Lower lobe of right lung (tissue), 2 donors: ENCODE data around the gene FIGLA. TPM values are rescaled to one million over a fixed set of nuclear protein-coding genes. Genes with fewer than 3 reads are reported as not detected.

ENCODE experiments used
- ATAC-seq, 2 donors: fragments of 200-7000 bp; cut with Tn5 transposase; one replicate each; pipeline ENCODE4 v1.9.1; 2020 to 2022; ENCODE audit warnings: mild to moderate bottlenecking in 2 of 2, moderate library complexity in 2 of 2
- DNase-seq: peaks from one replicate; pipeline ENCODE4 v3.0.0-alpha.2; 2020
- H3K27ac ChIP-seq: fragments of 200-600 bp; one replicate; pipeline ENCODE4 v1.8.0; 2022
- H3K27me3 ChIP-seq: fragments of 200-600 bp; one replicate; pipeline ENCODE4 v1.8.0; 2022; ENCODE audit warnings: low read depth
- H3K36me3 ChIP-seq: fragments of 200-600 bp; one replicate; pipeline ENCODE4 v1.8.0; 2022; ENCODE audit warnings: mild to moderate bottlenecking
- H3K4me1 ChIP-seq: fragments of 200-600 bp; one replicate; pipeline ENCODE4 v1.8.0; 2022
- H3K4me3 ChIP-seq: fragments of 200-600 bp; one replicate; pipeline ENCODE4 v1.8.0; 2022; ENCODE audit warnings: mild to moderate bottlenecking
- H3K9me3 ChIP-seq: fragments of 200-600 bp; one replicate; pipeline ENCODE4 v1.8.0; 2022
- CTCF ChIP-seq: fragments of 200-600 bp; IDR thresholded peaks from one replicate; pipeline ENCODE4 v1.8.0; 2022; ENCODE audit warnings: antibody characterized with exemption, mild to moderate bottlenecking
- intact Hi-C: fragments of 100-400 bp; cut with DNase I; formaldehyde crosslinking; loops from one replicate; pipeline ENCODE4 v1.11.0; 2022
- total RNA-seq: library from RNA; stranded (reverse); fragmentation: NEBNext Ultra II Directional; extraction: Animal tissue kit (Norgen Biotek cat#: 25700); gene quantifications from one replicate; pipeline ENCODE4 v1.2.1, GENCODE V29; 2021
- donor health status: DM: no; HTN: yes; CAD: no; lungs with severe emphysema.

Gene FIGLA
- total RNA-seq, 1 donor from 2014 or later = not detected

GRCh38 chr2:70833246-70833645, 42.8 kb upstream of the FIGLA start:
- H3K36me3 ChIP-seq = no peaks in the 10 kb centered on the region
- no peak overlapping the region for H3K4me3 ChIP-seq
- no peaks in the 10 kb centered on the region for H3K4me1 ChIP-seq
- no peaks in the 10 kb centered on the region for H3K27me3 ChIP-seq
- no peaks in the 10 kb centered on the region for H3K9me3 ChIP-seq
- intact Hi-C loops = no loop called here
- ATAC-seq = no peak
- no peak for TF ChIP-seq CTCF
- no peak overlapping the region for H3K27ac ChIP-seq
- no peak for DNase-seq

GRCh38 chr2:70832386-70832785, 41.9 kb upstream of the FIGLA start:
- ATAC-seq (no peak), DNase-seq (no peak)
- Histone ChIP-seq H3K4me1 (no peaks in the 10 kb centered on the region), H3K27me3 (no peaks in the 10 kb centered on the region), H3K27ac (no peak overlapping the region), H3K4me3 (no peak overlapping the region), H3K9me3 (no peaks in the 10 kb centered on the region), H3K36me3 (no peaks in the 10 kb centered on the region)
- no peak for TF ChIP-seq CTCF
- intact Hi-C loops = no loop called here

GRCh38 chr2:70831861-70832260, 41.4 kb upstream of the FIGLA start:
- intact Hi-C loops = no loop called here
- no peaks in the 10 kb centered on the region for H3K9me3 ChIP-seq
- no peak overlapping the region for H3K4me3 ChIP-seq
- no peak overlapping the region for H3K27ac ChIP-seq
- no peaks in the 10 kb centered on the region for H3K4me1 ChIP-seq
- ATAC-seq (no peak), DNase-seq (no peak)
- no peaks in the 10 kb centered on the region for H3K36me3 ChIP-seq
- H3K27me3 ChIP-seq = no peaks in the 10 kb centered on the region
- TF ChIP-seq CTCF = no peak

- intact Hi-C loops = no loop called here
- ATAC-seq = no peak
- Histone ChIP-seq H3K4me1 (no peaks in the 10 kb centered on the region), H3K4me3 (no peak overlapping the region), H3K27ac (no peak overlapping the region), H3K9me3 (no peaks in the 10 kb centered on the region), H3K36me3 (no peaks in the 10 kb centered on the region), H3K27me3 (no peaks in the 10 kb centered on the region)
- no peak for TF ChIP-seq CTCF
- DNase-seq = no peak
Observed at GRCh38 chr2:70830366-70830765, 39.9 kb upstream of the FIGLA start.

- Histone ChIP-seq H3K27me3 (no peaks in the 10 kb centered on the region), H3K27ac (no peak overlapping the region), H3K36me3 (no peaks in the 10 kb centered on the region), H3K4me1 (no peaks in the 10 kb centered on the region), H3K4me3 (no peak overlapping the region), H3K9me3 (no peaks in the 10 kb centered on the region)
- no peak for TF ChIP-seq CTCF
- intact Hi-C loops = no loop called here
- ATAC-seq (no peak), DNase-seq (no peak)
Observed at GRCh38 chr2:70829916-70830315, 39.5 kb upstream of the FIGLA start.
